Pancreas (tissue), 10 donors: Measurements from ENCODE around the gene DPP4. TPM values are rescaled to one million over a fixed set of nuclear protein-coding genes. Genes with fewer than 3 reads are reported as not detected.

ENCODE experiments used
- ATAC-seq, 4 donors: fragments of 200-7000 bp; cut with Tn5 transposase; one replicate each; pipeline versions ENCODE4 v1.8.0 to v1.9.1; 2020; ENCODE audit warnings: mild to moderate bottlenecking in 4 of 4, moderate library complexity in 4 of 4
- DNase-seq, 6 donors: peaks; one replicate each; pipeline ENCODE4 v3.0.0-alpha.2; 2020
- FAIRE-seq: peaks from 2 replicates; lab custom pipeline; 2012; peaks lifted over from hg19 to GRCh38; lab: Jason Lieb, UNC
- H3K27ac ChIP-seq, 4 donors: fragments of 200-600 bp; sonication (generic); 1 replicate in 3 of 4; 2 replicates in 1 of 4; pipeline versions ENCODE4 v1.5.0 to v1.8.0; 2020
- H3K27me3 ChIP-seq, 4 donors: fragments of 200-600 bp; one replicate each; pipeline ENCODE4 v1.8.0; 2021
- H3K36me3 ChIP-seq, 3 donors: fragments of 200-600 bp; sonication (generic) in 1 of 3; one replicate each; pipeline versions ENCODE4 v1.5.0 to v1.8.0; 2020 to 2021
- H3K4me1 ChIP-seq, 3 donors: fragments of 200-600 bp; one replicate each; pipeline ENCODE4 v1.8.0; 2021
- H3K4me3 ChIP-seq, 4 donors: fragments of 200-600 bp; sonication (generic) in 2 of 4; one replicate each; pipeline versions ENCODE4 v1.5.0 to v1.8.0; 2020 to 2021
- H3K9me3 ChIP-seq, 4 donors: fragments of 200-600 bp; one replicate each; pipeline ENCODE4 v1.8.0; 2021
- WGBS, 2 donors: extraction: QIAGEN DNeasy Blood & Tissue Kit; methylation state at CpG; one replicate each; pipeline ENCODE4 v1.1.7; 2013; 5-methylcytosine and 5-hydroxymethylcytosine counted together
- intact Hi-C, 3 donors: fragments of 100-400 bp; cut with DNase I; formaldehyde crosslinking; loops; one replicate each; pipeline versions ENCODE4 v1.11.1 to v1.14.2; 2022
- polyA plus RNA-seq, 2 donors: library from polyadenylated mRNA; stranded (reverse); fragments of 200-250 nt; gene quantifications; one replicate each; pipeline ENCODE4 v1.2.3, GENCODE V29; 2013
- total RNA-seq, 6 donors: library from RNA; stranded (reverse); fragmentation: NEBNext Ultra II Directional in 4 of 6; extraction: Animal tissue kit (Norgen Biotek cat#: 25700) in 4 of 6; gene quantifications; one replicate each; pipeline versions ENCODE4 v1.2.1 to v1.2.4, GENCODE V29; 2021 to 2023
- TF ChIP-seq, protein P1 (sequence below), 4 donors: fragments of 200-600 bp; sonication (generic) in 3 of 4; IDR thresholded peaks; one replicate each; pipeline versions ENCODE4 v1.5.0 to v1.8.0; 2021; ENCODE audit warnings: antibody characterized with exemption in 4 of 4
- donor health status: healthy with polysubstance abuse.
- donor health status: DM: no; HTN: no; CAD: no; lungs with moderate emphysema.
- donor health status: DM: no; HTN: no; CAD: no.
- donor health status: control.
- donor health status: control.
- donor health status: Bipolar disorder and iron deficiency.
- donor health status: DM: yes; HTN: yes; CAD: no.
- donor health status: DM: no; HTN: no; CAD: no.
- donor health status: DM: no; HTN: no; CAD: no.
- donor health status: DM: yes; HTN: yes; CAD: no.

The DPP4 gene
- total and polyA plus RNA-seq, 8 donors = 0.98 to 6.4 (median 2.4) TPM

GRCh38 chr2:162107361-162107901 is 33.4 kb upstream of the DPP4 start:
- Histone ChIP-seq H3K27me3 (no peaks in the 10 kb centered on the region), H3K4me1 (no peaks in the 10 kb centered on the region), H3K9me3 (no peaks in the 10 kb centered on the region), H3K36me3 (no peaks in the 10 kb centered on the region), H3K27ac (no peak overlapping the region), H3K4me3 (no peak overlapping the region)
- FAIRE-seq (no peak), DNase-seq (no peak), ATAC-seq (no peak)
- intact Hi-C loops = no loop called here
- TF ChIP-seq, protein P1, sequence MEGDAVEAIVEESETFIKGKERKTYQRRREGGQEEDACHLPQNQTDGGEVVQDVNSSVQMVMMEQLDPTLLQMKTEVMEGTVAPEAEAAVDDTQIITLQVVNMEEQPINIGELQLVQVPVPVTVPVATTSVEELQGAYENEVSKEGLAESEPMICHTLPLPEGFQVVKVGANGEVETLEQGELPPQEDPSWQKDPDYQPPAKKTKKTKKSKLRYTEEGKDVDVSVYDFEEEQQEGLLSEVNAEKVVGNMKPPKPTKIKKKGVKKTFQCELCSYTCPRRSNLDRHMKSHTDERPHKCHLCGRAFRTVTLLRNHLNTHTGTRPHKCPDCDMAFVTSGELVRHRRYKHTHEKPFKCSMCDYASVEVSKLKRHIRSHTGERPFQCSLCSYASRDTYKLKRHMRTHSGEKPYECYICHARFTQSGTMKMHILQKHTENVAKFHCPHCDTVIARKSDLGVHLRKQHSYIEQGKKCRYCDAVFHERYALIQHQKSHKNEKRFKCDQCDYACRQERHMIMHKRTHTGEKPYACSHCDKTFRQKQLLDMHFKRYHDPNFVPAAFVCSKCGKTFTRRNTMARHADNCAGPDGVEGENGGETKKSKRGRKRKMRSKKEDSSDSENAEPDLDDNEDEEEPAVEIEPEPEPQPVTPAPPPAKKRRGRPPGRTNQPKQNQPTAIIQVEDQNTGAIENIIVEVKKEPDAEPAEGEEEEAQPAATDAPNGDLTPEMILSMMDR (IDR thresholded peaks at IDR 0.05) = no peak
- WGBS, 2 donors = 32 to 33% methylated on average over 4 of the region's 4 CpGs

GRCh38 chr2:162106746-162107145 is 32.7 kb upstream of the DPP4 start:
- intact Hi-C loops = no loop called here
- H3K27me3 ChIP-seq = no peaks in the 10 kb centered on the region
- no peaks in the 10 kb centered on the region for H3K36me3 ChIP-seq
- FAIRE-seq (peak; percentile 43), DNase-seq (no peak), ATAC-seq (no peak)
- 70 to 82% methylated on average over 1 of the region's 1 CpG for WGBS, 2 donors
- H3K4me1 ChIP-seq = no peaks in the 10 kb centered on the region
- TF ChIP-seq, protein P1 (IDR thresholded peaks at IDR 0.05) = no peak
- H3K4me3 ChIP-seq = no peak overlapping the region
- H3K9me3 ChIP-seq = no peaks in the 10 kb centered on the region
- no peak overlapping the region for H3K27ac ChIP-seq

GRCh38 chr2:162106146-162106551 is 32.1 kb upstream of the DPP4 start:
- Histone ChIP-seq H3K36me3 (no peaks in the 10 kb centered on the region), H3K9me3 (no peaks in the 10 kb centered on the region), H3K27me3 (no peaks in the 10 kb centered on the region), H3K4me3 (no peak overlapping the region), H3K4me1 (no peaks in the 10 kb centered on the region), H3K27ac (no peak overlapping the region)
- FAIRE-seq (no peak), DNase-seq (no peak), ATAC-seq (no peak)
- 75 to 79% methylated on average over 3 of the region's 3 CpGs for WGBS, 2 donors
- TF ChIP-seq, protein P1 (IDR thresholded peaks at IDR 0.05) = no peak
- intact Hi-C loops = no loop called here

DNA sequence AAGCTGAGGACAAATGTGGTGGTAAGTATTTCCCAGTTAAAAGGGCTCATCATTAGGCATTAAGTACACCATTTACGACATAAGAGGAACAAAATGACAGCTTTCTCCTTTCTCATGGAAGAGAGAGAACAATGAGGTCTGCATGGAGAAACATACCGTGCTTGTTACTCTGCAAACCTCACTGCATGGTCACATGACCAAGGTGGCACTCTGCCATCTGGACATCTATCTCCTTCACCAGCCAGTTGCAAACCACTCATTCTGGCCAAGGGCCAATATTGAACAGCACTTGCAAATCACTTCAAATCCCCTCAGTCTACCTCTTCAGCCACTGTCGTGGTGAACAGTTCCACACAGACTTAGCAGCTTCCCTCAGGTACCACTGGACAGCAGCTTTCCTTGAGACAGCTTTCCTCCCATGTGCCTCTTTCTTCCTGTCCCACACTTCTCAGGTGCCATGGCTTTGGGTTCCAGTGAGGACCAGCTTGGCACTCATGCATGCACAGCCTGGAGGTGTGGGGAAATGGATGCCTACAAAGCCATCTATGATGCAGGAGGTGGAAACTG is 29.5 kb upstream of the DPP4 start:
- intact Hi-C loops = no loop called here
- Histone ChIP-seq H3K4me3 (no peak overlapping the region), H3K27ac (no peak overlapping the region), H3K9me3 (no peaks in the 10 kb centered on the region), H3K36me3 (no peaks in the 10 kb centered on the region), H3K4me1 (no peaks in the 10 kb centered on the region), H3K27me3 (no peaks in the 10 kb centered on the region)
- FAIRE-seq = no peak
- ATAC-seq = no peak
- WGBS, 2 donors = 43 to 45% methylated on average over 3 of the region's 3 CpGs
- TF ChIP-seq, protein P1 (IDR thresholded peaks at IDR 0.05) = no peak
- DNase-seq = no peak

DNA sequence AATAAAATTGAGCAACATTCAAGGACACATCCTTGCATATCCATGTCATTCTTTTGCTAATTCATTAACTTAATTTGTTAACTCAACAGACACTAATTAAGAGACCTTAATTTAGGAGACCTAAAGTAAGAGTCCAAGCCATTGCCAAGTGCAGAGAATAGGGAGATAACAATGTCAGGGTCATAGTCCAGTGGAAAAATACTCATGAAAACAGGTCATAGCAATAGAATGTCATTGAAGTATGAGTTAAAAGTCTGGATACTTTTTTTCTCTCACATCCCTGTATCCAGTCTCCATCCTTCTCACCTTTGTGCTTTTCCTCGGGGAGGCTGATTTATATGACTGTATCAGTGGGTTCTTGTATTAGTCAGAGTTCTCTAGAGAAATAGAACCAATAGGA is 26.6 kb upstream of the DPP4 start:
- ATAC-seq = peak in 1 of 4 donors; percentile 28
- TF ChIP-seq, protein P1 (IDR thresholded peaks at IDR 0.05) = no peak
- intact Hi-C loops = no loop called here
- no peaks in the 10 kb centered on the region for H3K9me3 ChIP-seq
- no peaks in the 10 kb centered on the region for H3K27me3 ChIP-seq
- H3K4me1 ChIP-seq = no peaks in the 10 kb centered on the region
- no peak for FAIRE-seq
- H3K27ac ChIP-seq = no peak overlapping the region
- 54 to 61% methylated on average over 1 of the region's 1 CpG for whole genome bisulfite sequencing, 2 donors
- H3K36me3 ChIP-seq = no peaks in the 10 kb centered on the region
- no peak for DNase-seq
- no peak overlapping the region for H3K4me3 ChIP-seq
